HG03097 (cell line): ENCODE results near the gene PALS2.

ENCODE experiments used
- ATAC-seq: cut with Tn5 transposase; IDR thresholded peaks from one replicate; pipeline ENCODE4 v1.9.1; 2021; ENCODE audit not compliant: unreplicated experiment, low FRiP score

PALS2 gene

DNA sequence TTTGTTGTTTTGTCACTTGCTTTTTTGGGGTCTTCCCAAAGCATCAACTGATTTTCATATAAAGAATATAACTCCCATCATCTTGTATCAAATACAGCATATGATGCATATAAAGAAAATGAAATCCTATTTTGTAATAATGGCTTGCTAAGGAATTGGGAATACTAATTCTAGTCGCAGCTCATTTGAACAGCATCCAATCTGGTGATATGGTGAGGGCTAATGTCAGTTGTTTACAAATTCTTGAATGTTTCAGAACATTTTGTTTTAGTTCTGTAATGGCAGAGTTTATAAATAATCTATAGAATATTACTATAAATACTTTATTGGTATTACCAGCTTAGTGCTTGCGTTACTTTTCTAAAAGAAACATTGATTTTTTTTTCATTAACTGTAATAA, 8.9 kb downstream of the PALS2 start:
- ATAC-seq, result no peak

DNA sequence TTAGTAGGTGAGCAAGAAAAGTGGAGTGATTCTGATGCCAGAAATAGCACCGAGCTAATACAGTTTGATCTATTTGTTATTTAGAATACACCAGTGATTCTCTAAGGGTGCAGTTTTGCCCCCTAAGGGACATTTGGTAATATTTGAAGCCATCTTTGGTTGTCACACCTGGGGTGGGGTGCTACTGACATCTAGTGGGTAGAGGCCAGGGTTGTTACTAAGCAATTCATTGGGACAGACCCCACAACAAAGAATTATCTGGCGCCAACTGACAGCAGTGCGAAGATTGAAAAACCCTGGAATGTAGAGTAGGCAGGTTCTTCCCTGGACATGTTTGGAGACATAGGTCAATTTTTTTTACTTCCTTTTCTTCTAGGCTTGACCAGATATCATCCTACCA, 14.6 kb downstream of the PALS2 start:
- peak; percentile 55 for ATAC-seq

DNA sequence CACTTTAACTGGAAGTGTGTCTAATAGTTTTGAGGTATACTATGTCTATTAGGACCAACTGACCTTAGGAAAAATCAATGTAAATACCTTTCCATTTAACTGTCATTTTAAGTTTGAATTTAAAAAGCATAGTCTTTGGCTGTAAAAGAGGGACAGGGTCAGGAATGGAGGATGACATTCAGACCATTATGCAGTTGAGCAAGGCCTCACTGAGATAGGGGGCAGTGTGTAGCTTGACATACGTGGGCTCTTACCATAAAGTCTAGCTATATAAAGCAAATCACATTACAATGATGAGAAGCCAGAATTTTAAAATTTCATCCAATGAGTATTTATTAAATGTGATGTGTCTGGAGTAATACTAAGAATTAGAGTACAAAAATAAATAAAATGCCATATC, 17.9 kb downstream of the PALS2 start:
- no peak for ATAC-seq

DNA sequence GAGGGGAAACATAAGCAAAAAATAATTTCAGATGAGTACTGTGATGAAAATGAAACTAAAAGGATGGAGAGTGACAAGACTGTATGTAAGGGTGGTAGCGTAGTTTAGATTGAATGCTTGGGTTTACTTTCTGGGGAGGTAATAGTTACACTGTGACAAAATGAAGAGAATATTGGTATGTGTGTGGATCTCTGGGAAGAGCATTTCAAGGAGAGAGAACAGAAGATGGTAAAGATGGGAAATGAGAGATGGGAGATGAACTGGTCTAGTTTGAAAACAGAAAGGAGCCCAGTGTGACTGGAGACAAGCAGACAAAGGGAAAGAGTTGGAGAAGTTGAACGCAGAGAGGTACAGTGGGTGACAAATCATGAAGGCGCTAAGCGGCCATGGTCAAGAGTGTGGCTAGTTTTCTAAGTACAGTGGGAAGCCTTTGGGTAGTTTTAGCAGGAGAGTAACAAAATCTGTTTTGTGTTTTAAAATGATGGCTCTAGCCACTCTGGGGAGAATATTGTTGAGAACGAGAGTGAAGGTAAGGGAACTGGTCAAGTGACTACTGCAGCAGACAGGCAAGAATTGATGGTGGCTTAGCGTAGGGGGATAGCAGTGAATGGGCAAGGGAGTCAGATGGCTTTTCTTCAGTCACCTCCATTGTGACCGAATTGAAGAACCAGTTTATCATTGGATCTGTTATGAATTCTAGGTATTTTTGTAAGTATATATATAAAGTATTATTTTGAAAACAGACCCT, 22.6 kb downstream of the PALS2 start:
- ATAC-seq, result peak; percentile 48

DNA sequence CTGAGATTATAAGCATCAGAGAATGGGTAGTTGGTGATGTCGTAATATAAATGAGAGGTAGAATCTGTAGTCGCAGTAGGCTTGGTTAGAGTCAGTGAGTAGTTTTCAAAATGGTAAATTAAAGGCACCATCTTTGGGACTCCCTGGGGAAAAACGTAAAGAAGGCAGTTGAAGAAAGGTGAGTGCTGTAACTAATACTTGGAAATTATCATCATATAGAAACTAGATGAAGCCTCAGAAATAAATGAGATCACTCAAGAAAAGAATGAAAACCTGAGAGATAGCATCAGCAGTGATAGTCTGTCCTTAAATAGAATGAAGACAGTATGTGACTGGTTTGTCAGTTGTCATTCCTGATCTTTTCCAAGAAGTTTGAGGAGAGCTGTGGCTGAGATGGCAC, 23.8 kb downstream of the PALS2 start:
- ATAC-seq, result no peak

DNA sequence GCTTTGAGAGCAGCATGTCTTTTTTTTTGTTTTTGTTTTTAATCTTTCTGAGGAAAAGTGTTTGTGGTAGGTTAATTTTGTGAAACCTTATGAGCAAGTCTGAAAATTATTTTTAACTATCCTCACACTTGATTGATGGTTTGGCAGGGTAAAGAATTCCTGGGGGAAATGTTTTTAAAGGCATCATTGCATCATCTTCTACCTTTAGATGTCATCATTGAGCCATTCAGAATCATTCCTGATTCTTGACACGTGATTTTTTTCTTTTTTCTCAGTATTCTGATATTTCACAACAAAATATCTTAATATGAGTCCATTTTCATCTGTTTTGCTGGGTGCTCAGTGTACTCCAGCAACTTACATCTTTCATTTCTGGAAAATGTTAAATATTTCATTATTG, 28.3 kb downstream of the PALS2 start:
- ATAC-seq, result no peak

DNA sequence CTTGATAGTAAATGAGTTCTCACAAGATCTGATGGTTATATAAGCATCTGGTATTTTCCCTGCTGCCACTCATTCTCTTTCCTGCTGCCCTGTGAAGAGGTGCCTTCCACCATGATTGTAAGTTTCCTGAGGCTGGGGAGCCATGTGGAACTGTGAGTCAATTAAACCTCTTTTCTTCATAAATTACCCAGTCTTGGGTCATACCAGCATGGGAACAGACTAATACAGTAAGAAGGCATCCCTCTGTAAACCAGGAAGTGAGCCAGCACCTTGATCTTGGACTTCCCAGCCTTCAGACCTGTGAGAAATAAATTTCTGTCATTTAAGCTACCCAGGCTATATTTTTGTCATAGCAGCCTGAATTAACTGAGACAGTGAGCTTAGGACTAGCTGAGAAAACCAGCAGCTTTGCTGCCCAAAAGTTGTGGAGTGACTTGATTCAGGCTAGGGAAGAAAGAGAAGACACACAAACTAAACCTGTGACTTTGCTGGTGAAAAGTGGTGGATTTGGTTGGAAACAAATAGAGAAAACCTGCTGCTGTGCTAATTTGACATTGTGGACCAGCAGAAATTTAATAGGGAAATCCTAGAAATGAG, 29.7 kb downstream of the PALS2 start:
- no peak for ATAC-seq

DNA sequence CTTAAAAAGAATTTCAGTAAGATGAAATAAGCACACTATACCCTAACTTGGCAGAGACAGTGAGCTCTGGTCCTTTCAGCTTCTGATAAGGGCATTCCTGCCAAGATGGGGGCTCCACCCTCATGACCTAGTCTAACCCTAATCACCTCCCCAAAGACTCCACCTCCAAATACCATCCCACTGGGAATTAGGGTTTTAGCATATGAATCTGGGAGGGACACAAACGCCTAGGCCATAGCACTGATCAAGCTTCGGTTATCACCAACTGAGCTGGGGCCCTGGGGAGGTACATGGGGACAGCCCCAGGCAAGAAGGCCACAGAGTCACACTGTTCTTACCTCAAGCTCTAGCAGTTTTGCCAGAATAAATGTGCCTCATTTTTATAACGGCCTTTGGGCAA, 31.4 kb downstream of the PALS2 start:
- no peak for ATAC-seq

DNA sequence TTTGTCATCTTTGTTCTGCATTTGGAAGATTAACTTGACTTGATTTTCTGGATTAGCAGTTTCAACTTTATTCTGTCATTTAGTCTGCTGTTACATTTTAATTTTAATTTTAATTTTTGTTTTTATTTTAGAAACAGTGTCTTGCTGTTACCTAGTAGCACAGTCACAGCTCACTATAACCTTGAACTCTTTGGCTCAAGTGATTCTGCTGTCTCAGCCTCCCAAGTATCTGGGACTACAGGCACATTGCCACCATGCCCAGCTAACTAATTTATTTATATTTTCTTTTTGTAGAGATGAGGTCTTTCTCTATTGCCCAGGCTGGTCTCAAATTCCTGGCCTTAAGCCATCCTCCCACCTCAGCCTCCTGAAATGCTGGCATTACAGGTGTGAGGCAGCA, 35.3 kb downstream of the PALS2 start:
- no peak for ATAC-seq

DNA sequence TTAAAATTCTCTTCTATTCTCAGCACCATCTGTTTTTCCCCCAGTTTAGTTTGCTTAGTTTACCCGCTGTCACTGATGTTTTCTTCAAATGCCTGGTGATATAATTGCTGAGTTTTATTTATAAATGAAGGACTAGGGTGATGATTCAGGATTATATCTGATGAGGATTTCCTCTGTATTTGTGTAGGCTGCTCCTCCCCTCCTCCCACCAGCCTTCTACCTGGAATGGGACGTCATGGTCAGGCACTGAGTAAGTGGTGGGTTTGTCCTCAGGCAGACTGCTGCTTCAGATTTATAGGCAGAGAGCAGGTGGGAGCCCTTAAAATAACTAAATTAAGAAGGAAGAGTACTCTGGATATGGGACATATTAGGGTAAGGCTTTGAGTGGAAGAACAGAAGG, 35.8 kb downstream of the PALS2 start:
- no peak for ATAC-seq

DNA sequence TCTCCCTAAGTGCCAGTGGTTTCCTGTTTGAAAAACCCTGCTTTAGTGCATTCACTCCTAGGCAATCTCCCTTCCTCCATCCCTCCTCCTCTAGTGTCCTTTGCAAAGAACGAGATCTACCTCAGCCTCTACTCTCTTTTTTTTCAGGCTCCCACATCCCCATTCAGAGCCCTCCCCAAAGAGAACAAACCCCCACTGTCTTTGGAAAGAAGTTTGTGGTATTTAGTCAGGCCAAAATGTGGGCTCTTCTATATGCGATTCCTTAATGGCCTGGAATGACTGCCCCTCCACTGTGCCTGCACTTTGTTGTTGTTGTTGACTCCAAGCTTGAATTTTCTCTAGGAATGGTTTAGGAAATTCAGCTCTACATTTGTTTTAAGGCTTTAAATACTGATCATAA, 36.3 kb downstream of the PALS2 start:
- no peak for ATAC-seq

DNA sequence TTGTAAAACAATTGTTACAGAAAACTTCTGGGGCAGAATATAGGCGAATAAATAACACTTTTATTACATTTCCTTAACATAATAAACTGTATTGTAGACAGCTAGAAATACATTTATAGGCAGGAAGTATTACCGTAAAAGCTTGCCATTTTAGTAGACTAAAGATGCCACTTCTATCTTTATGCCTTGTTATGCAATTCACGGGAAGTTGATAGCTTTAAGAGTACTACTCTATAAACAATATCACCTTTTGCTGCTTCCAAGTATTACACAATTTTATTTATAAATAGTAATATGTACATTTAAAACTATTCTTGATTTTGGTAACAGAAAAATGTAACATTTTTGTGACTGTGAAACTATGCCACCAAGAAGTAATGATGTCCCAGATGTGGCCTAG, 37.9 kb downstream of the PALS2 start:
- ATAC-seq, result no peak

DNA sequence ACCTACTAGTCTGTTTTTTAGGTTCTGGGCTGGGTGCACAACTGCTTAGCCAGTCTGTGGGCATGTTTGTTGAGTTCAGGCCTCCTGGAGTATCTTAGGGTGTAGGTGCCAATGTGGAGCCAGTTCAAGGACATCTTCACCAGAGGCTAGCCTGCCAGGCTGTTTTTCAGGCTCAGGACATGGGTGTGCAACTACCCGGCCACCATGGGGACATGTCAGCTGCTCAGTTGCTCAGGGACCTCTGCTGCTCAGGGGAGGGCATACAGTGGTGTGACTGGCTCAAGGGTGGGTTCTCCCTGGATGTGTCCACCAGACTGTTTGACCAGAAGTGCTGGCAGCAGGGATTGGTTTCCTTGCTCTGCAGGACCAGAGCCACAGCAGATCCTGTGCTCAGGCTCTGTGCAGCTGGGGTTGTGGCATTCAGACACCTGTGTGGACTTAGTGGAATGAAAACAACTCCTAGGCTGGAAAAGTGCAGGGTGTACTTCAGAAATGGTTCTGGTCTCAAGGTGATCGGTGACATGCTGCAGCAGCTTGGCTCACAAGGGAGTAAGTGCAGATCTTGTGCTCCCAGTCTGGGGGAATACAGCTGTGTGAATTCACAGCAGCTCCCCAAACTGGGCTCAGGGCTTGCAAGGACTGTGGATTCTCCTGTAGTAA, 44.8 kb downstream of the PALS2 start:
- ATAC-seq, result no peak

DNA sequence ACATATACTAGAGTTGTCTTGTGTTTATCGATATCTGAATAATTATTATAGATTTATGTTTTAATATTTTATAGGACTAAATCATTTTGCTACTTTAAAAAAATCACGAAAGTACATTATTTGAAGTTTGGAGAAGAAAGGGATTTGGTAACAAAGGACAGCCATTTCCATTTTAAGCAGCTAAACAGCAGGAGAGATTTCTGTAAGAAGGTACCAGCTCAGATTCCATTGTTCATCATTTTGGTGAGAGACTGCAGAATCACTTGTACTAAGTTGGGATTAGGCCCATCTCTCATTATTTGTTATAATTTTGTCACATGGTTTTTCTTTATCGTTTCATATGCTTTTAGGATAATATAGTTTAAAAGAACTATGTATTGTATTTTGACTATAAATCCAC, 46.7 kb downstream of the PALS2 start:
- ATAC-seq, result no peak

DNA sequence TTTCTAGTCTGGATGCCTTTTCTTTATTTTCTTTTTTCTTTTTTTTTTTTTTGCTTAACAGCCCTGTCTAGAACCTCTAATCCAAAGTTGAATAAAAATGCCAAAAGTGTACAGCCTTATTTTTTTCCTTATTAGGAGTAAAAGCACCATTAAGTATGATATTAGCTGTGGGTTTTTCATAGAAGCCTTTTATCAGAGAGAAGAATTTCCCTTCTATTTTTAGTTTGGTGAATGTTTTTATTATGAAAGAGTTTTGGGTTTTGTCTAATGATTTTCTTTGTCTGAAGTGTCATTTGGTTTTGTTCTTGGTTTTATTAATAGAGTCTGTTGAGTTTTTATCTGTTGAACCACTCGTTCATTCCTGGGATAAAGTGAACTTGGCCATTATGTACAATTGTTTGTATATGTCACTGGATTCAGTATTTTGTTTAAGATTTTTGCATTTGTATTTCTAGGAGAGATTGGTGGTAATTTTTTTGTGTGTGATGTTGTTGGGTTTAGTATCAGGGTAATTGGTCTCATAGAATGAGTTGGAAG, 49.5 kb downstream of the PALS2 start:
- ATAC-seq, result no peak
